HepG2 (cell line): Measurements from ENCODE around the gene PREP. TPM values are rescaled to one million over a fixed set of nuclear protein-coding genes. Genes with fewer than 3 reads are reported as not detected.

ENCODE experiments used
- ATAC-seq: fragments of 200-7000 bp; cut with Tn5 transposase; 3 replicates; pipeline ENCODE4 v1.9.1; 2020; ENCODE audit warnings: mild to moderate bottlenecking, moderate library complexity
- BruUV-seq: library from RNA; stranded (reverse); fragments of 400-500 nt; replicated peaks from 2 replicates; lab custom pipeline; 2021; lab: Mats Ljungman, UMichigan
- CTCF ChIA-PET: fragments of 300-600 bp; formaldehyde crosslinking; extraction: SDS; loops from one replicate; lab custom pipeline; 2021; ENCODE audit warnings: low total read pairs, inconsistent platforms, low intra/inter-chr PET ratio; lab: Yijun Ruan, JAX
- POLR2A ChIA-PET: fragments of 350-600 bp; sonication (Branson Sonifier 250); formaldehyde crosslinking; loops from one replicate; lab custom pipeline; 2020; ENCODE audit warnings: antibody characterized with exemption, inconsistent platforms; lab: Yijun Ruan, JAX
- DNase-seq: peaks from one replicate; pipeline ENCODE4 v3.0.0-alpha.2; 2015; ENCODE audit warnings: low spot score
- FAIRE-seq: peaks from 3 replicates; lab custom pipeline; 2011; peaks lifted over from hg19 to GRCh38; lab: Jason Lieb, UNC
- H2AFZ ChIP-seq: one replicate; pipeline ENCODE4 v1.6.1; 2011; ENCODE audit warnings: low read length, inconsistent platforms
- H3K27ac ChIP-seq: fragments of 300-600 bp; 3 replicates; pipeline ENCODE4 v1.8.0; 2011; ENCODE audit warnings: mixed run types, mild to moderate bottlenecking, mixed read lengths, low read length, inconsistent platforms; ENCODE audit not compliant: insufficient read depth; ENCODE audit errors: extremely low read length
- H3K27me3 ChIP-seq, 2 experiments: fragments of 200-600 bp in 1 of 2; 2 replicates in 1 of 2; 3 replicates in 1 of 2; pipeline versions ENCODE4 v1.6.0 to v1.8.0; 2011; ENCODE audit warnings: low read length in 2 of 2, mild to moderate bottlenecking in 2 of 2, moderate library complexity in 2 of 2, inconsistent platforms in 1 of 2; ENCODE audit not compliant: insufficient read depth in 2 of 2, control insufficient read depth in 1 of 2
- H3K36me3 ChIP-seq, 2 experiments: fragments of 200-600 bp in 1 of 2; replicated peaks in 1 of 2; 2 replicates in 1 of 2; 3 replicates in 1 of 2; pipeline versions ENCODE4 v1.5.1 to v1.8.0; 2011; ENCODE audit warnings: low read length in 2 of 2, inconsistent platforms in 1 of 2; ENCODE audit not compliant: insufficient read depth in 2 of 2, control insufficient read depth in 1 of 2
- H3K4me1 ChIP-seq: 2 replicates; pipeline ENCODE4 v1.5.1; 2012; ENCODE audit warnings: low read length, inconsistent platforms; ENCODE audit not compliant: insufficient read depth
- H3K4me2 ChIP-seq: 2 replicates; pipeline ENCODE4 v1.6.0; 2011; ENCODE audit warnings: low read depth, low read length, inconsistent platforms
- H3K4me3 ChIP-seq, 3 experiments: fragments of 200-600 bp in 1 of 3; sonication (generic), shearing (Covaris generic) in 1 of 3; replicated peaks in 1 of 3; 2 replicates each; pipeline ENCODE4 v1.5.1; 2011 to 2016; ENCODE audit warnings: low read length in 3 of 3, inconsistent platforms in 2 of 3, low read depth in 2 of 3, mild to moderate bottlenecking in 2 of 3, control low read depth in 1 of 3, mixed read lengths in 1 of 3; ENCODE audit not compliant: insufficient read depth in 1 of 3
- H3K79me2 ChIP-seq: one replicate; pipeline ENCODE4 v1.6.1; 2011; ENCODE audit warnings: low read length, inconsistent platforms; ENCODE audit not compliant: insufficient read depth
- H3K9ac ChIP-seq: 2 replicates; pipeline ENCODE4 v1.6.0; 2011; ENCODE audit warnings: mild to moderate bottlenecking, low read depth, low read length, inconsistent platforms; ENCODE audit not compliant: insufficient read depth
- H3K9me3 ChIP-seq: 2 replicates; pipeline ENCODE4 v1.5.1; 2012; ENCODE audit warnings: mild to moderate bottlenecking, low read length
- H4K20me1 ChIP-seq: 2 replicates; pipeline ENCODE4 v1.6.0; 2011; ENCODE audit warnings: inconsistent platforms, mild to moderate bottlenecking, low read length, moderate library complexity; ENCODE audit not compliant: insufficient read depth
- ARID2 ChIP-seq: sonication (generic); formaldehyde crosslinking; IDR thresholded peaks from 2 replicates; pipeline ENCODE4 v1.8.1; 2022; ENCODE audit warnings: mild to moderate bottlenecking, missing genetic modification reagents, borderline replicate concordance
- CEBPG ChIP-seq: IDR thresholded peaks from 2 replicates; pipeline ENCODE4 v1.6.1; 2016
- PRPF4 ChIP-seq: fragments of 200-400 bp; formaldehyde crosslinking; IDR thresholded peaks from 2 replicates; pipeline ENCODE4 v1.6.1; 2016; ENCODE audit warnings: low read length, low read depth; ENCODE audit not compliant: poor library complexity, severe bottlenecking
- ZNF543 ChIP-seq: sonication (generic); formaldehyde crosslinking; IDR thresholded peaks from 2 replicates; pipeline ENCODE4 v1.4.0; 2020; ENCODE audit warnings: mild to moderate bottlenecking, missing genetic modification reagents
- ZNF607 ChIP-seq: sonication (generic); formaldehyde crosslinking; IDR thresholded peaks from 2 replicates; pipeline ENCODE4 v1.5.1; 2020; ENCODE audit warnings: missing genetic modification reagents, mild to moderate bottlenecking, borderline replicate concordance
- ZNF710 ChIP-seq: sonication (generic); formaldehyde crosslinking; IDR thresholded peaks from 2 replicates; pipeline ENCODE4 v1.5.0; 2020; ENCODE audit warnings: mild to moderate bottlenecking, missing genetic modification reagents, borderline replicate concordance
- WGBS: methylation state at CpG from one replicate; pipeline ENCODE4 v1.1.6; 2017; ENCODE audit warnings: low lambda C conversion rate; 5-methylcytosine and 5-hydroxymethylcytosine counted together
- in situ Hi-C: cut with HindIII; loops from 2 replicates; pipeline ENCODE4 v1.10.0; 2017; ENCODE audit warnings: low pct_unique_long_range_greater_than_20kb; ENCODE audit not compliant: extremely low pct_ligation_motif_present
- intact Hi-C: fragments of 100-400 bp; cut with micrococcal nuclease; formaldehyde crosslinking; loops from one replicate; pipeline ENCODE4 v1.10.0; 2022; ENCODE audit not compliant: unreplicated experiment
- polyA plus RNA-seq, 8 experiments: library from polyadenylated mRNA; depleted of rRNA in 3 of 8; stranded (reverse) in 7 of 8; unstranded in 1 of 8; fragments of >200 nt; fragmentation: Illumina TruSeq in 4 of 8; extraction: Trizol in 4 of 8; gene quantifications; 2 replicates each; pipeline versions ENCODE4 v1.2.1 to v1.2.3, GENCODE V29; 2011 to 2016; ENCODE audit warnings: low read depth in 4 of 8, missing spikeins in 1 of 8, mixed read lengths in 1 of 8; ENCODE audit not compliant: insufficient read depth in 1 of 8
- total RNA-seq, 5 experiments: library from RNA; depleted of rRNA; stranded (reverse); fragments of >200 nt; fragmentation: Illumina TruSeq; extraction: Trizol; gene quantifications; 2 replicates each; pipeline ENCODE4 v1.2.3, GENCODE V29; 2016; ENCODE audit warnings: low read depth in 1 of 5
- TF ChIP-seq, protein P1 (sequence below): sonication (generic); formaldehyde crosslinking; IDR thresholded peaks from 2 replicates; pipeline ENCODE4 v1.8.0; 2022; ENCODE audit warnings: missing genetic modification reagents, mild to moderate bottlenecking, moderate library complexity, borderline replicate concordance
- TF ChIP-seq, protein P2 (sequence below): sonication (generic); formaldehyde crosslinking; conservative IDR thresholded peaks from 2 replicates; pipeline ENCODE4 v1.4.0; 2020; ENCODE audit warnings: missing genetic modification reagents
- TF ChIP-seq, protein P3 (sequence below): sonication (generic); formaldehyde crosslinking; IDR thresholded peaks from 2 replicates; pipeline ENCODE4 v1.4.0; 2020; ENCODE audit warnings: missing genetic modification reagents
- TF ChIP-seq, protein P4 (sequence below): sonication (generic); formaldehyde crosslinking; IDR thresholded peaks from 2 replicates; pipeline ENCODE4 v1.4.0; 2020; ENCODE audit warnings: missing genetic modification reagents; ENCODE audit errors: not compliant biosample characterization
- TF ChIP-seq, protein P5 (sequence below): sonication (generic); formaldehyde crosslinking; IDR thresholded peaks from 2 replicates; pipeline ENCODE4 v1.5.0; 2020; ENCODE audit warnings: mild to moderate bottlenecking, missing genetic modification reagents

PREP gene
- total and polyA plus RNA-seq, 2 of the 13 experiments (the other 11 are each of a cell fraction or from before 2014, with no cell fraction given), result 12.6 to 15.9 TPM

DNA sequence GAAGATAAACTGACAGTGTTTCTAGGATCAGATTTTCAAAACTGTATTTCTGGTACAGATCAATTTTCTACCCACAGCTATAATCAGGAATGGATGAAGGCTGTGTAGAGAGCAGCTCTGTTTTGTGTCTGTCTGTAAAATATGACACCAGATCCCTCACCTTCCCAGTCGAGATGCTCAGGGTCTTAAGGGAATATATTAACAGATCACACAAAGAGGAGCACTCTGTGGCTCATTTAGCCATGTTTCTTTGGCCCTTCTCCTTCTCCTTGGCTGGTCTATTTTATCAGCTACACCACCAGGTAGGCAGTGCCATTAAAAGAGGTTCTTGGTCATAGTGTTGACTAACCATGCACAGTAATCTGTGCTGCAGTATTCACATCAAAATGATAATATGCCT is 82.6 kb downstream of the PREP start (continued):
- TF ChIP-seq, protein P1, sequence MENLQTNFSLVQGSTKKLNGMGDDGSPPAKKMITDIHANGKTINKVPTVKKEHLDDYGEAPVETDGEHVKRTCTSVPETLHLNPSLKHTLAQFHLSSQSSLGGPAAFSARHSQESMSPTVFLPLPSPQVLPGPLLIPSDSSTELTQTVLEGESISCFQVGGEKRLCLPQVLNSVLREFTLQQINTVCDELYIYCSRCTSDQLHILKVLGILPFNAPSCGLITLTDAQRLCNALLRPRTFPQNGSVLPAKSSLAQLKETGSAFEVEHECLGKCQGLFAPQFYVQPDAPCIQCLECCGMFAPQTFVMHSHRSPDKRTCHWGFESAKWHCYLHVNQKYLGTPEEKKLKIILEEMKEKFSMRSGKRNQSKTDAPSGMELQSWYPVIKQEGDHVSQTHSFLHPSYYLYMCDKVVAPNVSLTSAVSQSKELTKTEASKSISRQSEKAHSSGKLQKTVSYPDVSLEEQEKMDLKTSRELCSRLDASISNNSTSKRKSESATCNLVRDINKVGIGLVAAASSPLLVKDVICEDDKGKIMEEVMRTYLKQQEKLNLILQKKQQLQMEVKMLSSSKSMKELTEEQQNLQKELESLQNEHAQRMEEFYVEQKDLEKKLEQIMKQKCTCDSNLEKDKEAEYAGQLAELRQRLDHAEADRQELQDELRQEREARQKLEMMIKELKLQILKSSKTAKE (CRISPR knock-in tag), result no peak
- TF ChIP-seq, protein P2, sequence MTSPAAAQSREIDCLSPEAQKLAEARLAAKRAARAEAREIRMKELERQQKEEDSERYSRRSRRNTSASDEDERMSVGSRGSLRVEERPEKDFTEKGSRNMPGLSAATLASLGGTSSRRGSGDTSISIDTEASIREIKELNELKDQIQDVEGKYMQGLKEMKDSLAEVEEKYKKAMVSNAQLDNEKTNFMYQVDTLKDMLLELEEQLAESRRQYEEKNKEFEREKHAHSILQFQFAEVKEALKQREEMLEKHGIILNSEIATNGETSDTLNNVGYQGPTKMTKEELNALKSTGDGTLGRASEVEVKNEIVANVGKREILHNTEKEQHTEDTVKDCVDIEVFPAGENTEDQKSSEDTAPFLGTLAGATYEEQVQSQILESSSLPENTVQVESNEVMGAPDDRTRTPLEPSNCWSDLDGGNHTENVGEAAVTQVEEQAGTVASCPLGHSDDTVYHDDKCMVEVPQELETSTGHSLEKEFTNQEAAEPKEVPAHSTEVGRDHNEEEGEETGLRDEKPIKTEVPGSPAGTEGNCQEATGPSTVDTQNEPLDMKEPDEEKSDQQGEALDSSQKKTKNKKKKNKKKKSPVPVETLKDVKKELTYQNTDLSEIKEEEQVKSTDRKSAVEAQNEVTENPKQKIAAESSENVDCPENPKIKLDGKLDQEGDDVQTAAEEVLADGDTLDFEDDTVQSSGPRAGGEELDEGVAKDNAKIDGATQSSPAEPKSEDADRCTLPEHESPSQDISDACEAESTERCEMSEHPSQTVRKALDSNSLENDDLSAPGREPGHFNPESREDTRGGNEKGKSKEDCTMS (CRISPR knock-in tag), result no peak
- no peak for TF ChIP-seq ZNF607

- Histone ChIP-seq H3K4me2 (no peak overlapping the region), H3K9me3 (no peaks in the 10 kb centered on the region), H3K79me2 (no peaks in the 10 kb centered on the region), H3K36me3 (peaks cover 5 to 53% of the 10 kb centered on the region in 2 experiments), H3K27me3 (no peaks in the 10 kb centered on the region), H3K4me1 (no peaks in the 10 kb centered on the region; the same call in 1 of the 2 replicates), H3K27ac (no peak overlapping the region), H4K20me1 (no peaks in the 10 kb centered on the region; the same call in 1 of the 2 replicates), H3K9ac (no peak overlapping the region), H3K4me3 (no peak overlapping the region), H2AFZ (no peak overlapping the region)
- 100% methylated on average over 1 of the region's 1 CpG for whole genome bisulfite sequencing
- ATAC-seq, result no peak
- in situ Hi-C loops, result no loop called here
- CTCF ChIA-PET, result no interaction called here
- FAIRE-seq, result no peak
- POLR2A ChIA-PET, result no interaction called here
- no peak for DNase-seq
- BruUV-seq, result no TSS peak
- intact Hi-C loops, result loop anchor here (5.0 kb wide), 1 partner anchor 53 kb away; no protein-coding TSS in a partner anchor
- TF ChIP-seq PRPF4, result no peak
- no peak for TF ChIP-seq ZNF710 (CRISPR knock-in tag)
- TF ChIP-seq, protein P3, sequence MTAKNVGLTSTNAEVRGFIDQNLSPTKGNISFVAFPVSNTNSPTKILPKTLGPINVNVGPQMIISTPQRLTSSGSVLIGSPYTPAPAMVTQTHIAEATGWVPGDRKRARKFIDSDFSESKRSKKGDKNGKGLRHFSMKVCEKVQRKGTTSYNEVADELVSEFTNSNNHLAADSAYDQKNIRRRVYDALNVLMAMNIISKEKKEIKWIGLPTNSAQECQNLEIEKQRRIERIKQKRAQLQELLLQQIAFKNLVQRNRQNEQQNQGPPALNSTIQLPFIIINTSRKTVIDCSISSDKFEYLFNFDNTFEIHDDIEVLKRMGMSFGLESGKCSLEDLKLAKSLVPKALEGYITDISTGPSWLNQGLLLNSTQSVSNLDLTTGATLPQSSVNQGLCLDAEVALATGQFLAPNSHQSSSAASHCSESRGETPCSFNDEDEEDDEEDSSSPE, result no peak
- TF ChIP-seq ARID2 (CRISPR knock-in tag), result no peak
- no peak for TF ChIP-seq CEBPG (CRISPR knock-in tag)
- TF ChIP-seq, protein P4, sequence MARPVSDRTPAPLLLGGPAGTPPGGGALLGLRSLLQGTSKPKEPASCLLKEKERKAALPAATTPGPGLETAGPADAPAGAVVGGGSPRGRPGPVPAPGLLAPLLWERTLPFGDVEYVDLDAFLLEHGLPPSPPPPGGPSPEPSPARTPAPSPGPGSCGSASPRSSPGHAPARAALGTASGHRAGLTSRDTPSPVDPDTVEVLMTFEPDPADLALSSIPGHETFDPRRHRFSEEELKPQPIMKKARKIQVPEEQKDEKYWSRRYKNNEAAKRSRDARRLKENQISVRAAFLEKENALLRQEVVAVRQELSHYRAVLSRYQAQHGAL (CRISPR knock-in tag), result no peak
- TF ChIP-seq, protein P5, sequence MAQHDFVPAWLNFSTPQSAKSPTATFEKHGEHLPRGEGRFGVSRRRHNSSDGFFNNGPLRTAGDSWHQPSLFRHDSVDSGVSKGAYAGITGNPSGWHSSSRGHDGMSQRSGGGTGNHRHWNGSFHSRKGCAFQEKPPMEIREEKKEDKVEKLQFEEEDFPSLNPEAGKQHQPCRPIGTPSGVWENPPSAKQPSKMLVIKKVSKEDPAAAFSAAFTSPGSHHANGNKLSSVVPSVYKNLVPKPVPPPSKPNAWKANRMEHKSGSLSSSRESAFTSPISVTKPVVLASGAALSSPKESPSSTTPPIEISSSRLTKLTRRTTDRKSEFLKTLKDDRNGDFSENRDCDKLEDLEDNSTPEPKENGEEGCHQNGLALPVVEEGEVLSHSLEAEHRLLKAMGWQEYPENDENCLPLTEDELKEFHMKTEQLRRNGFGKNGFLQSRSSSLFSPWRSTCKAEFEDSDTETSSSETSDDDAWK (CRISPR knock-in tag), result no peak
- no peak for TF ChIP-seq ZNF543 (CRISPR knock-in tag)
Measured at GRCh38 chr6:105319331-105319730, 83.6 kb downstream of the PREP start.
